HG02678 (cell line): ENCODE measurements around the gene DTYMK.

ENCODE experiments used
- ATAC-seq: cut with Tn5 transposase; IDR thresholded peaks from one replicate; pipeline ENCODE4 v1.9.1; 2021; ENCODE audit warnings: mild to moderate bottlenecking, moderate library complexity; ENCODE audit not compliant: unreplicated experiment

DTYMK gene

GRCh38 chr2:241649927-241650326, 36.7 kb downstream of the DTYMK start:
- ATAC-seq, result no peak

- no peak for ATAC-seq
Observed at GRCh38 chr2:241649404-241649803, 37.2 kb downstream of the DTYMK start.

GRCh38 chr2:241648453-241648852, 38.2 kb downstream of the DTYMK start:
- ATAC-seq, result no peak

- no peak for ATAC-seq
Observed at GRCh38 chr2:241645915-241646645, 40.5 kb downstream of the DTYMK start.

- ATAC-seq, result no peak
Observed at GRCh38 chr2:241645056-241645914, 41.3 kb downstream of the DTYMK start.

- no peak for ATAC-seq
Observed at GRCh38 chr2:241641631-241642030, 45.0 kb downstream of the DTYMK start.

- no peak for ATAC-seq
Observed at GRCh38 chr2:241640165-241640795, 46.3 kb downstream of the DTYMK start.

- no peak for ATAC-seq
Observed at GRCh38 chr2:241639385-241639784, 47.2 kb downstream of the DTYMK start.

GRCh38 chr2:241638940-241639339, 47.7 kb downstream of the DTYMK start:
- ATAC-seq, result no peak

GRCh38 chr2:241637795-241638660, 48.6 kb downstream of the DTYMK start:
- ATAC-seq, result no peak

GRCh38 chr2:241637018-241637794, 49.4 kb downstream of the DTYMK start, which contains the start of the genes ATG4B and THAP4:
Gene ATG4B (plus strand): TSS chr2:241637693. CDS start chr2:241637715, 22 bp downstream.
Gene THAP4 (minus strand): TSS chr2:241637158. CDS start chr2:241637017, 141 bp downstream.
- peak; percentile 72 for ATAC-seq

GRCh38 chr2:241636182-241637017, 50.2 kb downstream of the DTYMK start:
- peak; percentile 23 for ATAC-seq

GRCh38 chr2:241635756-241636155, 50.9 kb downstream of the DTYMK start:
- ATAC-seq, result no peak

- ATAC-seq, result no peak
Observed at GRCh38 chr2:241633561-241633960, 53.1 kb downstream of the DTYMK start.

GRCh38 chr2:241632478-241633325, 53.9 kb downstream of the DTYMK start:
- ATAC-seq, result no peak

- no peak for ATAC-seq
Observed at GRCh38 chr2:241629762-241630435, 56.7 kb downstream of the DTYMK start.

- no peak for ATAC-seq
Observed at GRCh38 chr2:241627675-241628074, 58.9 kb downstream of the DTYMK start.
